AG04450 (cell line): ENCODE results near the gene APMAP. TPM values are rescaled to one million over a fixed set of nuclear protein-coding genes. Genes with fewer than 3 reads are reported as not detected.

Experiments used
- CTCF ChIA-PET: fragments of 300-600, 350-600 bp; formaldehyde crosslinking; extraction: SDS; loops from one replicate; lab custom pipeline; 2022; ENCODE audit warnings: antibody characterized with exemption, inconsistent platforms; lab: Charles Lee
- POLR2A ChIA-PET: fragments of 350-600 bp; formaldehyde crosslinking; extraction: SDS; loops from one replicate; lab custom pipeline; 2021; ENCODE audit warnings: antibody characterized with exemption, inconsistent platforms; lab: Yijun Ruan, JAX
- DNase-seq: peaks from one replicate; pipeline ENCODE4 v3.0.0-alpha.2; 2011; ENCODE audit warnings: low read depth, low spot score
- H3K27ac ChIP-seq: one replicate; pipeline ENCODE4 v1.5.1; 2012; ENCODE audit warnings: low read depth, low read length, control low read depth
- H3K27me3 ChIP-seq: one replicate; pipeline ENCODE4 v1.6.0; 2012; ENCODE audit warnings: low read length; ENCODE audit not compliant: control insufficient read depth, insufficient read depth
- H3K4me3 ChIP-seq: 2 replicates; pipeline ENCODE4 v1.5.1; 2011; ENCODE audit warnings: mild to moderate bottlenecking, low read depth, low read length, control low read depth
- H3K9me3 ChIP-seq: 2 replicates; pipeline ENCODE4 v1.5.1; 2012; ENCODE audit warnings: low read length; ENCODE audit not compliant: control insufficient read depth, insufficient read depth
- polyA plus RNA-seq: library from polyadenylated mRNA; depleted of rRNA; stranded (reverse); fragments of >200 nt; gene quantifications from 2 replicates; pipeline ENCODE4 v1.2.3, GENCODE V29; 2011
- TF ChIP-seq, protein P1 (sequence below): IDR thresholded peaks from 2 replicates; pipeline ENCODE4 v1.5.1; 2011; ENCODE audit warnings: low read depth, low read length, control low read depth, inconsistent platforms

The APMAP gene
- polyA plus RNA-seq, 1 experiment, result 94.5 TPM

DNA sequence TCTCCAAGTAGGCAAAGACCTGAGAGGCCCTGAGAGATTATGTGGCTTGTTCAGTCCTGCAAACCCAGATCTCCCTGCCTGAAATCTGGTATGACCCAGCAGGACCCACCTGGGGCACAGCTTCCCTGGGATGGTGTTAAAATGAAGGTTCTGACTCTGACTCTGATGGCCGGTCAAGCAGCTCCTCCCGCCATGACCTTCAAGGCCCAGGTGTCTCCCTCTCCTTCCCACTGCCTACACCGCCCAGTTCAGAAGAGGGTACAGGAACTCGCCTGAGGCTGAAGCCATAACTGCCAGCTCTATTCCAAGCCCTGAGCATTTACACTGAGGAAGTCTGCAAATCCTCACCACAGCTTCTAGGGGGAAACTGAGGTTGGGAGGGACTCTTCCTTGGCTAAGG is 49.4 kb downstream of the APMAP start:
- POLR2A ChIA-PET, result no interaction called here
- no peak overlapping the region for H3K27ac ChIP-seq
- TF ChIP-seq, protein P1, sequence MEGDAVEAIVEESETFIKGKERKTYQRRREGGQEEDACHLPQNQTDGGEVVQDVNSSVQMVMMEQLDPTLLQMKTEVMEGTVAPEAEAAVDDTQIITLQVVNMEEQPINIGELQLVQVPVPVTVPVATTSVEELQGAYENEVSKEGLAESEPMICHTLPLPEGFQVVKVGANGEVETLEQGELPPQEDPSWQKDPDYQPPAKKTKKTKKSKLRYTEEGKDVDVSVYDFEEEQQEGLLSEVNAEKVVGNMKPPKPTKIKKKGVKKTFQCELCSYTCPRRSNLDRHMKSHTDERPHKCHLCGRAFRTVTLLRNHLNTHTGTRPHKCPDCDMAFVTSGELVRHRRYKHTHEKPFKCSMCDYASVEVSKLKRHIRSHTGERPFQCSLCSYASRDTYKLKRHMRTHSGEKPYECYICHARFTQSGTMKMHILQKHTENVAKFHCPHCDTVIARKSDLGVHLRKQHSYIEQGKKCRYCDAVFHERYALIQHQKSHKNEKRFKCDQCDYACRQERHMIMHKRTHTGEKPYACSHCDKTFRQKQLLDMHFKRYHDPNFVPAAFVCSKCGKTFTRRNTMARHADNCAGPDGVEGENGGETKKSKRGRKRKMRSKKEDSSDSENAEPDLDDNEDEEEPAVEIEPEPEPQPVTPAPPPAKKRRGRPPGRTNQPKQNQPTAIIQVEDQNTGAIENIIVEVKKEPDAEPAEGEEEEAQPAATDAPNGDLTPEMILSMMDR, result no peak
- peaks cover 3% of the 10 kb centered on the region for H3K27me3 ChIP-seq
- no peak overlapping the region for H3K4me3 ChIP-seq
- no peak for DNase-seq
- no peaks in the 10 kb centered on the region for H3K9me3 ChIP-seq
- CTCF ChIA-PET, result no interaction called here

DNA sequence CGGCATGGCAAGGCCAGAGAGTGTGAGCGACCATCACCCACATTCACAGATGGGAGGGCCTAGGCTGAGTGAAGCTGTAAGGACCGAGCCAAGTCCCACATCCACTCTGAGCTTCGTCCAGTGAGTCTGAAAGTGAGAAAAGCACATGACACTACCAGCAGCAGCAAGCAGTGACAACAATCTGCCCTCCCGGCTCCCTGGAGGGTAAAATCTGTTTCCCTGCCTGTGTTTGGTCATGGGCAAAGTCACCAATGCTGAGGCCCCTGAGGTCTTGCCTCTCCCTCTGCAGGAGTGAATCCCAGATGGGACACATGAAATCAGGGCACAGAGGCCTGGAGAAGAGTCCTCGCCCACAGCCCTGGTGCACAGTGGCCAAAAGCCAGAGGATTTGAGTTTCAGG is 49.9 kb downstream of the APMAP start:
- no peak overlapping the region for H3K27ac ChIP-seq
- POLR2A ChIA-PET, result no interaction called here
- CTCF ChIA-PET, result no interaction called here
- no peaks in the 10 kb centered on the region for H3K9me3 ChIP-seq
- TF ChIP-seq, protein P1, result no peak
- DNase-seq, result no peak
- peaks cover 3% of the 10 kb centered on the region for H3K27me3 ChIP-seq
- no peak overlapping the region for H3K4me3 ChIP-seq

DNA sequence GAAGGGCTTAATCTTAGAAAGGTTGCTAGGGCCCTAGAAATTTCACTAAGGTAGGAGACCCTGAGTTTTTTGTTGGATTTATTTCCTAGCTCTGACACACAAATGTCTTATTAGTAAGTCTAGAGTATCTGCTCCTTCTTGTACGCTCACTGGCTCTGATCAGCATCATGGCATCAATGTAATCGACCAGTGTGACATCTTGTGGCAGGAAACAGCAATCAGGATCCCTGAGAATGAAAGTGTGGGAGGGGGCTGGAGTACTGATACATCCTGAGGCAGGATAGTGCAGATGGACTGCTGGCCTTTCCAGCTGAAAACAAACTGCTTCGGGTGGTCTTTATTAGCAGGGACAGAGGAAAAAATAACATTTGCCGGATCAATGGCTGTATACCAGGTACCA is 53.5 kb downstream of the APMAP start:
- no peak overlapping the region for H3K4me3 ChIP-seq
- peaks cover 3% of the 10 kb centered on the region for H3K27me3 ChIP-seq
- TF ChIP-seq, protein P1, result no peak
- POLR2A ChIA-PET, result no interaction called here
- DNase-seq, result no peak
- no peaks in the 10 kb centered on the region for H3K9me3 ChIP-seq
- CTCF ChIA-PET, result interaction anchor here (1.3 kb wide), 1 partner anchor 21 kb away, joined by 3 read pairs; no protein-coding TSS in a partner anchor
- no peak overlapping the region for H3K27ac ChIP-seq

DNA sequence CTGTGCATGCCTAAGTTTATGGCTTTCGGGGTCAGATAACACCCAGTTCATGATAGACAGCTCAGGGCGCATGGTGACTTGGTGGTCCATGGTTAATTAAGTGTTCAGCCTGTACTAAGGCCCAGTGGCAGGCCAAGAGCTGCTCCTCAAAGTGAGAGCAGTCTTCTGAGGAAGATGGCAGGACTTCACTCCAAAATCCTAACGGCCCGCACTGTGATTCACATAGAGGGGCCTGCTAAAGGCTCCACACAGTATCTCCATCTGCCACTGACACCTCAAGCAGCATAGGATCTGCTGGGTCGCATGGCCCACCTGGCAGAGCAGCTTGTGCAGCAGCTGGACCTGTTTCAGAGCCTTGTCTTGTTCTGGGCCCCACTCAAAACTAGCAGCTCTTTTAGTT is 54.1 kb downstream of the APMAP start:
- Histone ChIP-seq H3K9me3 (no peaks in the 10 kb centered on the region), H3K27ac (no peak overlapping the region), H3K27me3 (peaks cover 3% of the 10 kb centered on the region), H3K4me3 (no peak overlapping the region)
- no peak for DNase-seq
- POLR2A ChIA-PET, result no interaction called here
- CTCF ChIA-PET, result interaction anchor here (1.3 kb wide), 1 partner anchor 21 kb away, joined by 3 read pairs; no protein-coding TSS in a partner anchor
- TF ChIP-seq, protein P1, result no peak

DNA sequence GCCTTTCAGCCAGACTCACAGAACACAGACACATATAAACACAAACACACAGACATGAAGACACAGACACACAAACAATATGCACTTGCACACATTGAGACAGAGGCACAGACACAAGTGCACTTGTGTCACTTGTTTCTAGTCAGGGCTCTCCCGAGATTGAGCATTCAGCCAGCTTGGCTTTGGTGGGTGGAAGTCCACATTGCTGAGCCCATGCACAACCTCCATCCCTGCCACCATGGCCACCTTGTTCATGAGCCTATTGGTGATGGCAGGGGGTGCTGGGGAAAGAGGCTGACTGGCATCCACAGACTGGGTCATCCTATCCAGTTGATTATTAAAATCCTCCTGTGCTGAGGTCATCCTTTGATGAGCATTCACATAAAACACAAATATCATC is 55.0 kb downstream of the APMAP start:
- no peaks in the 10 kb centered on the region for H3K9me3 ChIP-seq
- CTCF ChIA-PET, result no interaction called here
- H3K27me3 ChIP-seq, result peaks cover 3% of the 10 kb centered on the region
- TF ChIP-seq, protein P1, result no peak
- no peak overlapping the region for H3K4me3 ChIP-seq
- DNase-seq, result no peak
- H3K27ac ChIP-seq, result no peak overlapping the region
- POLR2A ChIA-PET, result no interaction called here
